ENCODE measurements around the gene AFF2. TPM values are rescaled to one million over a fixed set of nuclear protein-coding genes. Genes with fewer than 3 reads are reported as not detected.

Gene AFF2
- total RNA-seq, 1 donor from 2014 or later: 0.89 TPM

GRCh38 chrX:148917441-148917840, 417.0 kb downstream of the AFF2 start:
- Mint-ChIP-seq H3K36me3 (ENCODE audit: unreplicated experiment) (no peaks in the 10 kb centered on the region), H3K4me1 (ENCODE audit: unreplicated experiment) (peaks cover 4% of the 10 kb centered on the region), H3K27ac (ENCODE audit: unreplicated experiment) (no peak overlapping the region), H3K27me3 (ENCODE audit: unreplicated experiment) (no peaks in the 10 kb centered on the region), H3K9me3 (ENCODE audit: unreplicated experiment) (peaks cover 7% of the 10 kb centered on the region), H3K4me3 (ENCODE audit: unreplicated experiment) (no peak overlapping the region)
- no peak for TF ChIP-seq CTCF (IDR thresholded peaks at IDR 0.05)
- DNase-seq (ENCODE audit: extremely low spot score, unreplicated experiment): no peak

GRCh38 chrX:148923631-148924030, 423.2 kb downstream of the AFF2 start:
- H3K4me1 Mint-ChIP-seq (ENCODE audit: unreplicated experiment): no peaks in the 10 kb centered on the region
- H3K4me3 Mint-ChIP-seq (ENCODE audit: unreplicated experiment): no peak overlapping the region
- H3K9me3 Mint-ChIP-seq (ENCODE audit: unreplicated experiment): peaks cover 20% of the 10 kb centered on the region
- no peaks in the 10 kb centered on the region for H3K36me3 Mint-ChIP-seq (ENCODE audit: unreplicated experiment)
- no peak for DNase-seq (ENCODE audit: extremely low spot score, unreplicated experiment)
- TF ChIP-seq CTCF (IDR thresholded peaks at IDR 0.05): no peak
- H3K27ac Mint-ChIP-seq (ENCODE audit: unreplicated experiment): no peak overlapping the region
- no peaks in the 10 kb centered on the region for H3K27me3 Mint-ChIP-seq (ENCODE audit: unreplicated experiment)

GRCh38 chrX:148926371-148926770, 426.0 kb downstream of the AFF2 start:
- no peak for DNase-seq (ENCODE audit: extremely low spot score, unreplicated experiment)
- Mint-ChIP-seq H3K36me3 (ENCODE audit: unreplicated experiment) (no peaks in the 10 kb centered on the region), H3K4me3 (ENCODE audit: unreplicated experiment) (no peak overlapping the region), H3K9me3 (ENCODE audit: unreplicated experiment) (peaks cover 17% of the 10 kb centered on the region), H3K4me1 (ENCODE audit: unreplicated experiment) (no peaks in the 10 kb centered on the region), H3K27me3 (ENCODE audit: unreplicated experiment) (no peaks in the 10 kb centered on the region), H3K27ac (ENCODE audit: unreplicated experiment) (no peak overlapping the region)
- no peak for TF ChIP-seq CTCF (IDR thresholded peaks at IDR 0.05)

- DNase-seq (ENCODE audit: extremely low spot score, unreplicated experiment): no peak
- Mint-ChIP-seq H3K9me3 (ENCODE audit: unreplicated experiment) (peaks cover 16% of the 10 kb centered on the region), H3K27ac (ENCODE audit: unreplicated experiment) (no peak overlapping the region), H3K27me3 (ENCODE audit: unreplicated experiment) (no peaks in the 10 kb centered on the region), H3K4me1 (ENCODE audit: unreplicated experiment) (no peaks in the 10 kb centered on the region), H3K36me3 (ENCODE audit: unreplicated experiment) (no peaks in the 10 kb centered on the region), H3K4me3 (ENCODE audit: unreplicated experiment) (no peak overlapping the region)
- TF ChIP-seq CTCF (IDR thresholded peaks at IDR 0.05): no peak
These were observed 428.4 kb downstream of the AFF2 start for GRCh38 chrX:148928811-148929210.

GRCh38 chrX:148929686-148930085, 429.3 kb downstream of the AFF2 start:
- no peaks in the 10 kb centered on the region for H3K27me3 Mint-ChIP-seq (ENCODE audit: unreplicated experiment)
- DNase-seq (ENCODE audit: extremely low spot score, unreplicated experiment): no peak

More at GRCh38 chrX:148929686-148930085, 429.3 kb downstream of the AFF2 start:
- no peaks in the 10 kb centered on the region for H3K4me1 Mint-ChIP-seq (ENCODE audit: unreplicated experiment)
- no peak overlapping the region for H3K27ac Mint-ChIP-seq (ENCODE audit: unreplicated experiment)
- H3K9me3 Mint-ChIP-seq (ENCODE audit: unreplicated experiment): peaks cover 16% of the 10 kb centered on the region
- H3K4me3 Mint-ChIP-seq (ENCODE audit: unreplicated experiment): no peak overlapping the region
- TF ChIP-seq CTCF (IDR thresholded peaks at IDR 0.05): no peak
- H3K36me3 Mint-ChIP-seq (ENCODE audit: unreplicated experiment): no peaks in the 10 kb centered on the region

Measured in osteocyte (in vitro differentiated cells).